Stimulated activated CD8-positive, alpha-beta memory T cell treated with anti-CD3 and anti-CD28 coated beads, Interleukin-7, amount 100 ng/mL, for 24 hours (primary cell): ENCODE results near the gene CLN5.
"Not testable (repeated sequence)": the region's sequence is repeated elsewhere in the genome, so short reads cannot be mapped to it uniquely, and the experiment has no call there.

ENCODE experiments used
- DNase-seq: peaks from one replicate; pipeline ENCODE4 v3.0.0-alpha.2; 2020; ENCODE audit warnings: low read depth

The CLN5 gene

GRCh38 chr13:76975863-76976262, 16.0 kb upstream of the CLN5 start:
- DNase-seq = no peak

GRCh38 chr13:76976490-76976889, 15.4 kb upstream of the CLN5 start:
- no peak for DNase-seq

GRCh38 chr13:76976929-76977328, 15.0 kb upstream of the CLN5 start:
- no peak for DNase-seq

- DNase-seq = peak; percentile 83
These were observed 11.7 kb upstream of the CLN5 start for GRCh38 chr13:76980075-76980718.

GRCh38 chr13:76982061-76982460, 9.8 kb upstream of the CLN5 start:
- DNase-seq = no peak

- DNase-seq = no peak
These were observed 8.2 kb upstream of the CLN5 start for GRCh38 chr13:76983676-76984075.

GRCh38 chr13:76991432-76991795, 467 bp upstream of the CLN5 start:
- DNase-seq = peak; percentile 61

GRCh38 chr13:76992548-76993001, 694 bp downstream of the CLN5 start:
- DNase-seq = no peak

GRCh38 chr13:76993021-76993420, 1.1 kb downstream of the CLN5 start:
- DNase-seq = no peak

GRCh38 chr13:76993473-76993872, 1.6 kb downstream of the CLN5 start:
- no peak for DNase-seq

GRCh38 chr13:76994281-76994680, 2.4 kb downstream of the CLN5 start:
- no peak for DNase-seq

GRCh38 chr13:77000475-77000874, 8.6 kb downstream of the CLN5 start:
- DNase-seq = no peak

- no peak for DNase-seq
These were observed 9.7 kb downstream of the CLN5 start for GRCh38 chr13:77001540-77001939.

GRCh38 chr13:77001963-77002587, 10.2 kb downstream of the CLN5 start:
- DNase-seq = no peak

- DNase-seq = no peak
These were observed 10.8 kb downstream of the CLN5 start for GRCh38 chr13:77002590-77003190.

- DNase-seq = not testable (repeated sequence)
These were observed 16.5 kb downstream of the CLN5 start for GRCh38 chr13:77008337-77008736.

- no peak for DNase-seq
These were observed 17.1 kb downstream of the CLN5 start for GRCh38 chr13:77009011-77009410.

GRCh38 chr13:77009719-77010118, 17.8 kb downstream of the CLN5 start:
- DNase-seq = not testable (repeated sequence)

- no peak for DNase-seq
These were observed 22.1 kb downstream of the CLN5 start for GRCh38 chr13:77013853-77014542.

- DNase-seq = no peak
These were observed 23.2 kb downstream of the CLN5 start for GRCh38 chr13:77014906-77015685.

- DNase-seq = no peak
These were observed 24.5 kb downstream of the CLN5 start for GRCh38 chr13:77016251-77016812.
